Endothelial cell of umbilical vein (primary cell): ENCODE measurements around the gene NAA60. TPM values are rescaled to one million over a fixed set of nuclear protein-coding genes. Genes with fewer than 3 reads are reported as not detected.

Experiments
- BruUV-seq: library from RNA; stranded (reverse); fragments of 400-500 nt; replicated peaks from 2 replicates; lab custom pipeline; 2021; lab: Mats Ljungman, UMichigan
- CTCF ChIA-PET: fragments of 300-600, 350-600 bp; sonication (Branson Sonifier 250); formaldehyde crosslinking; loops from one replicate; lab custom pipeline; 2021; ENCODE audit warnings: antibody characterized with exemption, inconsistent platforms; lab: Charles Lee
- POLR2A ChIA-PET: fragments of 300-600, 350-600 bp; sonication (Branson Sonifier 250); formaldehyde crosslinking; loops from one replicate; lab custom pipeline; 2021; ENCODE audit warnings: antibody characterized with exemption, inconsistent platforms; lab: Charles Lee
- DNase-seq: peaks from one replicate; pipeline ENCODE4 v3.0.0-alpha.2; 2011; ENCODE audit warnings: low read depth, low spot score
- FAIRE-seq: peaks from 2 replicates; lab custom pipeline; 2011; peaks lifted over from hg19 to GRCh38; lab: Jason Lieb, UNC
- H2AFZ ChIP-seq: 2 replicates; pipeline ENCODE4 v1.6.0; 2012; ENCODE audit warnings: low read depth, low read length, control low read depth, inconsistent platforms
- H3K27ac ChIP-seq: 2 replicates; pipeline ENCODE4 v1.5.1; 2011; ENCODE audit warnings: low read depth, mild to moderate bottlenecking, control low read depth, low read length, moderate library complexity; ENCODE audit not compliant: insufficient read depth
- H3K27me3 ChIP-seq, 2 experiments: 2 replicates each; pipeline versions ENCODE4 v1.6.0 to v1.6.1; 2011; ENCODE audit warnings: low read length in 2 of 2, mixed read lengths in 1 of 2; ENCODE audit not compliant: control insufficient read depth in 2 of 2, insufficient read depth in 2 of 2
- H3K36me3 ChIP-seq, 2 experiments: 2 replicates in 1 of 2; 3 replicates in 1 of 2; pipeline ENCODE4 v1.5.1; 2011; ENCODE audit warnings: low read length in 2 of 2, mild to moderate bottlenecking in 1 of 2, moderate library complexity in 1 of 2; ENCODE audit not compliant: control insufficient read depth in 2 of 2, insufficient read depth in 2 of 2; ENCODE audit errors: extremely low read depth in 1 of 2
- H3K4me1 ChIP-seq: 3 replicates; pipeline ENCODE4 v1.5.1; 2011; ENCODE audit warnings: mild to moderate bottlenecking, low read length; ENCODE audit not compliant: control insufficient read depth, insufficient read depth; ENCODE audit errors: extremely low read depth
- H3K4me2 ChIP-seq: 2 replicates; pipeline ENCODE4 v1.6.1; 2011; ENCODE audit warnings: low read length, control low read depth, mixed read lengths; ENCODE audit not compliant: insufficient read depth
- H3K4me3 ChIP-seq, 3 experiments: fragments of 200-600 bp in 1 of 3; sonication (generic), shearing (Covaris generic) in 1 of 3; replicated peaks in 1 of 3; 2 replicates each; pipeline ENCODE4 v1.5.1; 2011 to 2016; ENCODE audit warnings: control low read depth in 3 of 3, low read length in 3 of 3, mild to moderate bottlenecking in 2 of 3, inconsistent platforms in 1 of 3, low read depth in 1 of 3, moderate library complexity in 1 of 3; ENCODE audit not compliant: insufficient read depth in 1 of 3
- H3K79me2 ChIP-seq: 2 replicates; pipeline ENCODE4 v1.6.0; 2012; ENCODE audit warnings: low read length, inconsistent platforms; ENCODE audit not compliant: control insufficient read depth, insufficient read depth
- H3K9ac ChIP-seq: replicated peaks from 2 replicates; pipeline ENCODE3; 2011; ENCODE audit warnings: low read length, control low read depth; ENCODE audit not compliant: insufficient read depth; ENCODE audit errors: extremely low read depth
- H3K9me1 ChIP-seq: replicated peaks from 3 replicates; pipeline ENCODE4 v1.6.0; 2011; ENCODE audit warnings: mild to moderate bottlenecking, low read length; ENCODE audit not compliant: control insufficient read depth, insufficient read depth; ENCODE audit errors: extremely low read depth
- H3K9me3 ChIP-seq: replicated peaks from 2 replicates; pipeline ENCODE4 v1.5.1; 2012; ENCODE audit warnings: low read length, inconsistent platforms; ENCODE audit not compliant: control insufficient read depth, insufficient read depth
- H4K20me1 ChIP-seq: replicated peaks from 2 replicates; pipeline ENCODE3; 2011; ENCODE audit warnings: mild to moderate bottlenecking, low read length; ENCODE audit not compliant: control insufficient read depth, insufficient read depth; ENCODE audit errors: extremely low read depth
- EZH2 ChIP-seq: IDR thresholded peaks from 2 replicates; pipeline ENCODE4 v1.6.1; 2012; ENCODE audit warnings: borderline replicate concordance, low read depth, mild to moderate bottlenecking, moderate library complexity, low read length, inconsistent platforms; ENCODE audit not compliant: severe bottlenecking
- FOS ChIP-seq: IDR thresholded peaks from 2 replicates; pipeline ENCODE4 v1.6.1; 2011; ENCODE audit warnings: mild to moderate bottlenecking, low read length, moderate library complexity, borderline replicate concordance; ENCODE audit not compliant: insufficient read depth
- GATA2 ChIP-seq: IDR thresholded peaks from 2 replicates; pipeline ENCODE4 v1.7.0; 2011; ENCODE audit warnings: low read depth, mild to moderate bottlenecking, moderate library complexity, mixed read lengths, low read length; ENCODE audit not compliant: insufficient read length, insufficient read depth
- JUN ChIP-seq: IDR thresholded peaks from 2 replicates; pipeline ENCODE4 v1.6.1; 2011; ENCODE audit warnings: borderline replicate concordance, low read depth; ENCODE audit not compliant: insufficient read length, insufficient read depth
- MYC ChIP-seq: IDR thresholded peaks from one replicate; pipeline ENCODE4 v1.6.1; 2011; ENCODE audit warnings: mild to moderate bottlenecking, low read depth, low read length
- POLR2A ChIP-seq: IDR thresholded peaks from 2 replicates; pipeline ENCODE4 v1.6.1; 2012; ENCODE audit warnings: low read depth, mild to moderate bottlenecking, control low read depth, low read length
- dilution Hi-C: fragments of 300-500 bp; cut with MboI; formaldehyde crosslinking; loops from one replicate; pipeline ENCODE4 v1.15.0; 2019; ENCODE audit warnings: low sequenced_read_pairs; ENCODE audit not compliant: extremely low pct_ligation_motif_present
- intact Hi-C: fragments of 100-400 bp; cut with micrococcal nuclease; formaldehyde crosslinking; loops from one replicate; pipeline ENCODE4 v1.10.0; 2022
- polyA plus RNA-seq, 4 experiments: library from polyadenylated mRNA; depleted of rRNA in 3 of 4; stranded (reverse) in 3 of 4; unstranded in 1 of 4; fragments of >200 nt; gene quantifications; 2 replicates each; pipeline versions ENCODE4 v1.2.1 to v1.2.3, GENCODE V29; 2011 to 2012; ENCODE audit warnings: missing spikeins in 1 of 4
- total RNA-seq: library from RNA; stranded (reverse); gene quantifications from 2 replicates; pipeline ENCODE4 v1.2.3, GENCODE V29; 2021
- TF ChIP-seq, protein P1 (sequence below), 2 donors: IDR thresholded peaks; 1 replicate in 1 of 2; 2 replicates in 1 of 2; pipeline ENCODE4 v1.5.1; 2011; ENCODE audit warnings: low read length in 2 of 2, mild to moderate bottlenecking in 2 of 2, moderate library complexity in 2 of 2, control low read depth in 1 of 2, inconsistent platforms in 1 of 2, low read depth in 1 of 2; ENCODE audit not compliant: insufficient read depth in 1 of 2; ENCODE audit errors: extremely low read depth in 1 of 2
- TF ChIP-seq, protein P2 (sequence below): IDR thresholded peaks from 2 replicates; pipeline ENCODE4 v1.6.1; 2011; ENCODE audit not compliant: insufficient read depth, insufficient read length

Gene NAA60
- total and polyA plus RNA-seq, 2 donors (not counting 3 experiments of a cell fraction or from before 2014, with no cell fraction given), result 22.1 to 42.9 TPM

DNA sequence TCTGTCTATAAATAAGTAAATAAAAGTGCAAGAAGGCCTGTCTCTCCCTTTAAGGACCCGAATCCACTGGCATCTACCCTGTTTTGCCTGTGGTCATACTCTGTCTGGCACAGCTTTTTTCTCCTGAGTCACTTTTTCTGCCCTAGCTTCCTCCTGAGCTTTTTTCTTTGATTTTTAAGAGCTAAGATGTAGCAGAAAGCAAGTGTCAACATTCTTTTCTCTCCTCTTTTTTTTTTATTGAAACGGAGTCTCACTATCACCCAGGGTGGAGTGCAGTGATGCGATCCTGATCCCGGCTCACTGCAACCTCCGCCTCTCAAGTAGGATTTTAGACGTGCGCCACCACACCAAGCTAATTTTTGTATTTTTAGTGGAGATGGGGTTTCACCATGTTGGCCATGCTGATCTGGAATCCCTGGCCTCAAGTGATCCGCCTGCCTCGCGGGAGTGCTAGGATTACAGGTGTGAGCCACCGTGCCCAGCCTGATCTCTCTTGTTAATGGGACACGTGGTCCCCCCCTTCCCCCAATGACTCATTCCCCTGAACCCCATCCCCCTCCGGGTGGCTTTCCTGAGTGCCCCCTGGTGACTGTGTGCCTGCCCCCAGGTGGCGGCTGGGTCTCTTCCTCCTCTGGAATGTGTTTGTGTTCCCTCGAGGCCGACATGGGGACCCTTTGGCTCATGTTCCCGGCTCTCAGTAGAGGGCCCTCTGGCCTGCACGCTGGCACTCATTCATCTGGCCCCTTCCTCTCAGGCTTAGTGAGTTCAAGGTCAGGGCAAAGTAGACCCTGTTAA is 37.6 kb downstream of the NAA60 start:
- Histone ChIP-seq H3K4me2 (no peak overlapping the region), H3K79me2 (peaks cover 9% of the 10 kb centered on the region), H3K9me1 (no peaks in the 10 kb centered on the region), H3K9me3 (no peaks in the 10 kb centered on the region), H3K9ac (no peak overlapping the region), H4K20me1 (no peaks in the 10 kb centered on the region), H2AFZ (no peak overlapping the region), H3K36me3 (peaks cover 2 to 48% of the 10 kb centered on the region in 2 experiments), H3K27ac (no peak overlapping the region), H3K27me3 (no peaks in the 10 kb centered on the region), H3K4me3 (no peak overlapping the region), H3K4me1 (no peaks in the 10 kb centered on the region)
- BruUV-seq, result no TSS peak
- FAIRE-seq, result no peak
- dilution Hi-C loops, result no loop called here
- intact Hi-C loops, result no loop called here
- peak; percentile 9 for DNase-seq
- ChIA-PET CTCF (interaction anchor here (1.1 to 1.3 kb wide), 2 partner anchors 9 to 214 kb away, joined by 3 read pairs; no protein-coding TSS in a partner anchor), POLR2A (no interaction called here)
- TF ChIP-seq FOS, result no peak

DNA sequence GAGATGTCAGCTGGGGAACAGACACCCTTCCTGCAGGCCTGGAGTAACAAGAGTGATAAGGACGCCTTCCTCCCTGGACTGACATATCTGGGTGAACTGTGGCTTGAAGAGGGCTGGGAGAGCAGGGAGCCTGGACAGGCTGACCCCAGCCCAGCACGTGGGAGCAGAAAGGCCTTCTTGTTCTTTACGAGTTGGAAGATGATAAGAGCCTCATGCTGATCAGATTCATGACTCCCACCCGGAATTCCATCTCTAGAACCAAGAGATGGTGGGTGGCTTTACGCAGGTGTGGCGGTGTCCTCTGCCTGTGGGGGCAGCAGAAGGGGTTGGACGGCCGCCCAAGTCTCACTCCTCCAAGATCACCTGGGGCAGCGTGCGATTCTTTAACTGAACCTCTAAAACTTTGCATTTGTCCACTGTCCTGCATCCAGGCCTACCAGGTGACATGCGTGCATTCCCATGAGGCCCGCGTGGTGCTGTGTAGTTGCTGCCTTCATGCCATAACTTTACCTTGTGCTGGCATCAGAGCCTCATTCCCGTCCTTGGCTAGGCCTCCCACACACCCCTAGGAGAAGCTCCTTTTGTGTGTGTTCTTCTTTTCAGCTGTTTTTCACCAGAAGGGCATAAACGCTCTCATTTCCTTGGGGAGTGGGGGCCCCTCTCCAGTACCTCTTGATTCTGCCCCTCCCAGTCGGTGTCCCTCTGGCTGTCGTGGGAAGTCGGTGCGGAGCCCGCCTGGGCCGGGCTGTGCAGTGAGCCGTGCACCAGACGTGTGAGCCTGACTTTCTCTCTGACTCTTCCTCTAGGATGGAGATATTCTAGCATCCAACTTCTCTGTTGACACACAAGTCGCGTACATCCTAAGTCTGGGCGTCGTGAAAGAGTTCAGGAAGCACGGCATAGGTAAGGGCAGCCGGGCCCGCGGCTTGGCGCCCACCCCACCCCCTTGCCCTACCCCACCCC is 38.5 kb downstream of the NAA60 start:
- FAIRE-seq (no peak), DNase-seq (no peak)
- H2AFZ ChIP-seq, result no peak overlapping the region
- H3K4me1 ChIP-seq, result no peaks in the 10 kb centered on the region
- H3K9ac ChIP-seq, result no peak overlapping the region
- H3K4me2 ChIP-seq, result no peak overlapping the region
- TF ChIP-seq MYC (no peak), POLR2A (no peak), JUN (no peak), GATA2 (no peak), FOS (no peak), EZH2 (no peak)
- TF ChIP-seq, protein P1, sequence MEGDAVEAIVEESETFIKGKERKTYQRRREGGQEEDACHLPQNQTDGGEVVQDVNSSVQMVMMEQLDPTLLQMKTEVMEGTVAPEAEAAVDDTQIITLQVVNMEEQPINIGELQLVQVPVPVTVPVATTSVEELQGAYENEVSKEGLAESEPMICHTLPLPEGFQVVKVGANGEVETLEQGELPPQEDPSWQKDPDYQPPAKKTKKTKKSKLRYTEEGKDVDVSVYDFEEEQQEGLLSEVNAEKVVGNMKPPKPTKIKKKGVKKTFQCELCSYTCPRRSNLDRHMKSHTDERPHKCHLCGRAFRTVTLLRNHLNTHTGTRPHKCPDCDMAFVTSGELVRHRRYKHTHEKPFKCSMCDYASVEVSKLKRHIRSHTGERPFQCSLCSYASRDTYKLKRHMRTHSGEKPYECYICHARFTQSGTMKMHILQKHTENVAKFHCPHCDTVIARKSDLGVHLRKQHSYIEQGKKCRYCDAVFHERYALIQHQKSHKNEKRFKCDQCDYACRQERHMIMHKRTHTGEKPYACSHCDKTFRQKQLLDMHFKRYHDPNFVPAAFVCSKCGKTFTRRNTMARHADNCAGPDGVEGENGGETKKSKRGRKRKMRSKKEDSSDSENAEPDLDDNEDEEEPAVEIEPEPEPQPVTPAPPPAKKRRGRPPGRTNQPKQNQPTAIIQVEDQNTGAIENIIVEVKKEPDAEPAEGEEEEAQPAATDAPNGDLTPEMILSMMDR (IDR thresholded peaks at IDR 0.05; ENCODE audit: extremely low read depth in 1 of 2, insufficient read depth in 1 of 2, low read depth in 1 of 2, low read length in 2 of 2), result no peak
- TF ChIP-seq, protein P2, sequence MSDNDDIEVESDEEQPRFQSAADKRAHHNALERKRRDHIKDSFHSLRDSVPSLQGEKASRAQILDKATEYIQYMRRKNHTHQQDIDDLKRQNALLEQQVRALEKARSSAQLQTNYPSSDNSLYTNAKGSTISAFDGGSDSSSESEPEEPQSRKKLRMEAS, result no peak
- peaks cover 2 to 51% of the 10 kb centered on the region in 2 experiments for H3K36me3 ChIP-seq
- intact Hi-C loops, result no loop called here
- POLR2A ChIA-PET, result no interaction called here
- H4K20me1 ChIP-seq, result no peaks in the 10 kb centered on the region
- no peaks in the 10 kb centered on the region for H3K9me1 ChIP-seq
- peaks cover 6% of the 10 kb centered on the region for H3K79me2 ChIP-seq
- CTCF ChIA-PET, result no interaction called here
- no peaks in the 10 kb centered on the region for H3K27me3 ChIP-seq
- dilution Hi-C loops, result no loop called here
- no peak overlapping the region for H3K4me3 ChIP-seq
- no TSS peak for BruUV-seq
- H3K27ac ChIP-seq, result no peak overlapping the region
- no peaks in the 10 kb centered on the region for H3K9me3 ChIP-seq
